ENCODE results near the gene ATG16L1. TPM values are rescaled to one million over a fixed set of nuclear protein-coding genes. Genes with fewer than 3 reads are reported as not detected.

ATG16L1 gene
- total RNA-seq, 1 experiment from 2014 or later: 43.2 TPM

- intact Hi-C loops (cut with micrococcal nuclease; ENCODE audit: unreplicated experiment): no loop called here
- POLR2A ChIA-PET (ENCODE audit: low non-redundant PET): no interaction called here
Measured at GRCh38 chr2:233244818-233245217, 6.7 kb upstream of the ATG16L1 start.

DNA sequence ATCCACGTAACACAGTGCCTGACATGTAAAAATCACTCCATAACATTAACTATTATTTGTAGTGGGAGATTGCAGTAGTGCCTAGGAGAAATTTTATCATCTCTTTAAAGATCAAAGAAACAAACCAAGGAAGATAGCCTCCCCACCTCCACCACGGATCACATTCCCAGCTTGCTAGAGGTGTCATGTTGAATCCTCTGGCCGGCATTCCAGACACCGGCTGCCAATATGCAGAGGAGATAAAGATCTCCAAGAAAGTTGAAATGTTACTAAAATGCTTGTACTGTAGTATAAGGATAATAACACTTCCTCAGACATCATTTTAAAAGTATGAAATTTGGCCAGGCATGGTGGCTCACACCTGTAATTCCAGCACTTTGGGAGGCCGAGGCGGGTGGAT lies 6.1 kb upstream of the ATG16L1 start:
- TF ChIP-seq, protein P1, sequence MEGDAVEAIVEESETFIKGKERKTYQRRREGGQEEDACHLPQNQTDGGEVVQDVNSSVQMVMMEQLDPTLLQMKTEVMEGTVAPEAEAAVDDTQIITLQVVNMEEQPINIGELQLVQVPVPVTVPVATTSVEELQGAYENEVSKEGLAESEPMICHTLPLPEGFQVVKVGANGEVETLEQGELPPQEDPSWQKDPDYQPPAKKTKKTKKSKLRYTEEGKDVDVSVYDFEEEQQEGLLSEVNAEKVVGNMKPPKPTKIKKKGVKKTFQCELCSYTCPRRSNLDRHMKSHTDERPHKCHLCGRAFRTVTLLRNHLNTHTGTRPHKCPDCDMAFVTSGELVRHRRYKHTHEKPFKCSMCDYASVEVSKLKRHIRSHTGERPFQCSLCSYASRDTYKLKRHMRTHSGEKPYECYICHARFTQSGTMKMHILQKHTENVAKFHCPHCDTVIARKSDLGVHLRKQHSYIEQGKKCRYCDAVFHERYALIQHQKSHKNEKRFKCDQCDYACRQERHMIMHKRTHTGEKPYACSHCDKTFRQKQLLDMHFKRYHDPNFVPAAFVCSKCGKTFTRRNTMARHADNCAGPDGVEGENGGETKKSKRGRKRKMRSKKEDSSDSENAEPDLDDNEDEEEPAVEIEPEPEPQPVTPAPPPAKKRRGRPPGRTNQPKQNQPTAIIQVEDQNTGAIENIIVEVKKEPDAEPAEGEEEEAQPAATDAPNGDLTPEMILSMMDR (conservative IDR thresholded peaks at IDR 0.05; ENCODE audit: low read depth, low read length): no peak
- TF ChIP-seq EZH2 (IDR thresholded peaks at IDR 0.05; ENCODE audit: borderline replicate concordance, low read depth, low read length, poor library complexity, severe bottlenecking): no peak
- Histone ChIP-seq H3K27me3 (replicated peaks; ENCODE audit: insufficient read depth, low read depth, low read length, poor library complexity) (no peaks in the 10 kb centered on the region), H3K27ac (ENCODE audit: low read depth, low read length, poor library complexity, severe bottlenecking) (no peak overlapping the region), H3K36me3 (ENCODE audit: insufficient read depth, low read length, poor library complexity, severe bottlenecking) (no peaks in the 10 kb centered on the region), H3K4me1 (ENCODE audit: insufficient read depth, low read length, poor library complexity, severe bottlenecking) (no peaks in the 10 kb centered on the region), H3K4me3 (ENCODE audit: low read depth, low read length, poor library complexity, severe bottlenecking) (no peak overlapping the region), H3K9me3 (ENCODE audit: low read depth, low read length, poor library complexity, severe bottlenecking) (no peaks in the 10 kb centered on the region)
- no peak for DNase-seq (ENCODE audit: low spot score)
- BruUV-seq (replicated peaks): no TSS peak
- ChIA-PET CTCF (no interaction called here), POLR2A (ENCODE audit: low non-redundant PET) (no interaction called here)
- intact Hi-C loops (cut with micrococcal nuclease; ENCODE audit: unreplicated experiment): no loop called here

More at GRCh38 chr2:233244818-233245217, 6.7 kb upstream of the ATG16L1 start:
- no peak for TF ChIP-seq EZH2 (IDR thresholded peaks at IDR 0.05; ENCODE audit: borderline replicate concordance, low read depth, low read length, poor library complexity, severe bottlenecking)
- TF ChIP-seq, protein P1 (conservative IDR thresholded peaks at IDR 0.05; ENCODE audit: low read depth, low read length): no peak
- DNase-seq (ENCODE audit: low spot score): no peak
- H3K9me3 ChIP-seq (ENCODE audit: low read depth, low read length, poor library complexity, severe bottlenecking): no peaks in the 10 kb centered on the region
- H3K4me3 ChIP-seq (ENCODE audit: low read depth, low read length, poor library complexity, severe bottlenecking): no peak overlapping the region
- H3K27me3 ChIP-seq (replicated peaks; ENCODE audit: insufficient read depth, low read depth, low read length, poor library complexity): no peaks in the 10 kb centered on the region
- CTCF ChIA-PET: interaction anchor here (0.6 kb wide), 1 partner anchor 542 kb away, joined by 3 read pairs; no protein-coding TSS in a partner anchor
- H3K4me1 ChIP-seq (ENCODE audit: insufficient read depth, low read length, poor library complexity, severe bottlenecking): no peaks in the 10 kb centered on the region
- no peak overlapping the region for H3K27ac ChIP-seq (ENCODE audit: low read depth, low read length, poor library complexity, severe bottlenecking)
- no peaks in the 10 kb centered on the region for H3K36me3 ChIP-seq (ENCODE audit: insufficient read depth, low read length, poor library complexity, severe bottlenecking)
- BruUV-seq (replicated peaks): no TSS peak

DNA sequence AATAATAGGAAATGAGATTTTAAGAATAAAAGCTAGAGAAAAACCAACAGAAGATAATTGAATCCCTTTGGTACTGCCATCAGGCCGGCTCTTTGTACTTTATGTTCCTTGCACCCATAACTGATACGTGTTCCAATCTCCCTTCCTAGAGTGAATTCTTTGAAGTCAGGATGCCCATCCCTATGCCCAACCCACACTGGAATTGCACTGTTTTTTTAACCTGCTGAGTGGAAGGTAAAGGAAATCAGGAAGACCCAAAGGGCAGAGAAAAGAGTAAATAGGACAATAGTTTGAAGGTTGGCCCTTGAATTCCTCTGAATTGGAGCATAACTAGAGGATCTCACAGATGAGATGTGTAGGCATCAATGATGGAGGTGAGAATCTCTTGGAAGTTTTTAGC lies 4.4 kb upstream of the ATG16L1 start:
- H3K36me3 ChIP-seq (ENCODE audit: insufficient read depth, low read length, poor library complexity, severe bottlenecking): no peaks in the 10 kb centered on the region
- POLR2A ChIA-PET (ENCODE audit: low non-redundant PET): no interaction called here
- DNase-seq (ENCODE audit: low spot score): no peak
- no TSS peak for BruUV-seq (replicated peaks)
- CTCF ChIA-PET: no interaction called here
- no peaks in the 10 kb centered on the region for H3K9me3 ChIP-seq (ENCODE audit: low read depth, low read length, poor library complexity, severe bottlenecking)
- no peak for TF ChIP-seq EZH2 (IDR thresholded peaks at IDR 0.05; ENCODE audit: borderline replicate concordance, low read depth, low read length, poor library complexity, severe bottlenecking)
- TF ChIP-seq, protein P1 (conservative IDR thresholded peaks at IDR 0.05; ENCODE audit: low read depth, low read length): no peak
- intact Hi-C loops (cut with micrococcal nuclease; ENCODE audit: unreplicated experiment): no loop called here
- H3K27me3 ChIP-seq (replicated peaks; ENCODE audit: insufficient read depth, low read depth, low read length, poor library complexity): no peaks in the 10 kb centered on the region
- no peak overlapping the region for H3K27ac ChIP-seq (ENCODE audit: low read depth, low read length, poor library complexity, severe bottlenecking)
- no peaks in the 10 kb centered on the region for H3K4me1 ChIP-seq (ENCODE audit: insufficient read depth, low read length, poor library complexity, severe bottlenecking)
- no peak overlapping the region for H3K4me3 ChIP-seq (ENCODE audit: low read depth, low read length, poor library complexity, severe bottlenecking)
